ENCODE data around the gene KRT10. TPM values are rescaled to one million over a fixed set of nuclear protein-coding genes. Genes with fewer than 3 reads are reported as not detected.
"Not testable (repeated sequence)": the region's sequence is repeated elsewhere in the genome, so short reads cannot be mapped to it uniquely, and the experiment has no call there.

Gene KRT10
- 100 to 1,000 TPM in 2 of 10 donors, 10 to 100 TPM in 8; 31.8 to 603 (median 39.3) TPM for polyA plus RNA-seq (ENCODE audit: insufficient read length in 10 of 10)
- long read RNA-seq, donor 1, partial matches to known transcripts, result 48 of 50 reads
- long read RNA-seq, donor 1, other reads (novel, unspliced or antisense), result 0 of 50 reads
- long read RNA-seq, donor 2, partial matches to known transcripts, result 35 of 37 reads
- long read RNA-seq, donor 2, other reads (novel, unspliced or antisense), result 0 of 37 reads
- long read RNA-seq, donor 3, result 0 reads
- long read RNA-seq, donor 4, partial matches to known transcripts, result 47 of 48 reads
- long read RNA-seq, donor 4, other reads (novel, unspliced or antisense), result 0 of 48 reads
- long read RNA-seq, donor 5, transcript KRT10-202 (2 exons, 583 nt), result major isoform, 11 of 122 reads
- long read RNA-seq, donor 5, partial matches to known transcripts, result 111 of 122 reads
- long read RNA-seq, donor 5, other reads (novel, unspliced or antisense), result 0 of 122 reads
- long read RNA-seq, donor 6, transcript KRT10-202 (2 exons, 583 nt), result major isoform, 5 of 82 reads
- long read RNA-seq, donor 6, partial matches to known transcripts, result 69 of 82 reads
- long read RNA-seq, donor 6, other reads (novel, unspliced or antisense), result 8 of 82 reads
- long read RNA-seq, donor 7, transcript KRT10-202 (2 exons, 583 nt), result major isoform, 6 of 47 reads
- long read RNA-seq, donor 7, partial matches to known transcripts, result 41 of 47 reads
- long read RNA-seq, donor 7, other reads (novel, unspliced or antisense), result 0 of 47 reads
- long read RNA-seq, donor 8, transcript KRT10-201 (8 exons, 2,124 nt), result major isoform, 37 of 136 reads
- long read RNA-seq, donor 8, transcript KRT10-202 (2 exons, 583 nt), result minor isoform, 7 of 136 reads
- long read RNA-seq, donor 8, partial matches to known transcripts, result 92 of 136 reads
- long read RNA-seq, donor 8, other reads (novel, unspliced or antisense), result 0 of 136 reads
- long read RNA-seq, donor 9, partial matches to known transcripts, result 6 of 6 reads
- long read RNA-seq, donor 9, other reads (novel, unspliced or antisense), result 0 of 6 reads

- DNase-seq, result no peak
Measured at GRCh38 chr17:40822132-40822812, at the start of gene KRT10. KRT10 (minus strand) TSS chr17:40822614; CDS start chr17:40822585, 29 bp downstream.

- DNase-seq, result no peak
Measured at GRCh38 chr17:40871316-40871715, 48.9 kb upstream of the KRT10 start.

GRCh38 chr17:40870136-40870535 lies 47.7 kb upstream of the KRT10 start:
- no peak for DNase-seq

- no peak for DNase-seq
Measured at GRCh38 chr17:40866838-40867237, 44.4 kb upstream of the KRT10 start, which contains the start of gene KRT12. KRT12 (minus strand) TSS chr17:40867223; CDS start chr17:40867186, 37 bp downstream.

GRCh38 chr17:40864661-40865390 lies 42.4 kb upstream of the KRT10 start:
- peak in 2 of 3 donors; percentile 15 to 37 for DNase-seq

GRCh38 chr17:40862985-40863733 lies 40.7 kb upstream of the KRT10 start:
- DNase-seq, result no peak

- peak in 1 of 3 donors; percentile 4 for DNase-seq
Measured at GRCh38 chr17:40859536-40859935, 37.1 kb upstream of the KRT10 start.

GRCh38 chr17:40858667-40859066 lies 36.3 kb upstream of the KRT10 start:
- not testable (repeated sequence) for DNase-seq

- DNase-seq, result peak; percentile 62 to 80 (median 62)
Measured at GRCh38 chr17:40857535-40857934, 35.1 kb upstream of the KRT10 start.

GRCh38 chr17:40854175-40854814 lies 31.9 kb upstream of the KRT10 start:
- peak in 1 of 3 donors; percentile 62 for DNase-seq

- DNase-seq, result no peak
Measured at GRCh38 chr17:40852364-40852763, 29.9 kb upstream of the KRT10 start.

GRCh38 chr17:40850293-40850972 lies 28.0 kb upstream of the KRT10 start:
- DNase-seq, result no peak

- no peak for DNase-seq
Measured at GRCh38 chr17:40849723-40850122, 27.3 kb upstream of the KRT10 start.

GRCh38 chr17:40848583-40849235 lies 26.3 kb upstream of the KRT10 start:
- DNase-seq, result no peak

- no peak for DNase-seq
Measured at GRCh38 chr17:40846515-40847144, 24.2 kb upstream of the KRT10 start.

- no peak for DNase-seq
Measured at GRCh38 chr17:40844671-40845107, 22.3 kb upstream of the KRT10 start.

GRCh38 chr17:40843242-40843641 lies 20.8 kb upstream of the KRT10 start:
- no peak for DNase-seq

GRCh38 chr17:40841246-40841645 lies 18.8 kb upstream of the KRT10 start:
- peak; percentile 10 to 63 (median 27) for DNase-seq
